PFSK-1 (cell line): ENCODE results near the gene CYP8B1.

Experiments used
- FOXP2 ChIP-seq: optimal IDR thresholded peaks from 2 replicates; pipeline ENCODE3; 2011; ENCODE audit warnings: borderline replicate concordance, control low read depth, inconsistent platforms; ENCODE audit not compliant: insufficient read depth; ENCODE audit errors: extremely low read length, extremely low read depth
- POLR2AphosphoS5 ChIP-seq: IDR thresholded peaks from 2 replicates; pipeline ENCODE4 v1.6.1; 2012; ENCODE audit warnings: low read depth, mild to moderate bottlenecking, control low read depth, low read length, moderate library complexity
- REST ChIP-seq, 2 experiments: IDR thresholded peaks; 2 replicates each; pipeline versions ENCODE4 v1.6.1 to v1.8.0; 2011 to 2012; ENCODE audit warnings: low read depth in 2 of 2, low read length in 2 of 2, control low read depth in 1 of 2, inconsistent platforms in 1 of 2, mild to moderate bottlenecking in 1 of 2, moderate library complexity in 1 of 2; ENCODE audit not compliant: insufficient read depth in 1 of 2
- SIN3A ChIP-seq: IDR thresholded peaks from 2 replicates; pipeline ENCODE4 v1.6.1; 2012; ENCODE audit warnings: mild to moderate bottlenecking, low read length, moderate library complexity, borderline replicate concordance; ENCODE audit not compliant: insufficient read depth
- TAF1 ChIP-seq: IDR thresholded peaks from 2 replicates; pipeline ENCODE4 v1.6.1; 2012; ENCODE audit warnings: low read length, control low read depth, borderline replicate concordance; ENCODE audit not compliant: insufficient read depth

Gene CYP8B1

GRCh38 chr3:42887084-42887483 lies 11.4 kb upstream of the CYP8B1 start:
- no peak for TF ChIP-seq TAF1
- no peak for TF ChIP-seq SIN3A
- no peak for TF ChIP-seq FOXP2
- no peak for TF ChIP-seq REST (IDR thresholded peaks at IDR 0.05; ENCODE audit: insufficient read depth in 1 of 2, low read depth in 2 of 2, low read length in 2 of 2)
- TF ChIP-seq POLR2AphosphoS5, result no peak

- TF ChIP-seq SIN3A (no peak), POLR2AphosphoS5 (no peak), TAF1 (no peak), FOXP2 (no peak), REST (IDR thresholded peaks at IDR 0.05; ENCODE audit: insufficient read depth in 1 of 2, low read depth in 2 of 2, low read length in 2 of 2) (no peak)
Observed at GRCh38 chr3:42886294-42886822, 10.7 kb upstream of the CYP8B1 start.

- no peak for TF ChIP-seq POLR2AphosphoS5
- no peak for TF ChIP-seq REST (IDR thresholded peaks at IDR 0.05; ENCODE audit: insufficient read depth in 1 of 2, low read depth in 2 of 2, low read length in 2 of 2)
- TF ChIP-seq FOXP2, result no peak
- TF ChIP-seq SIN3A, result no peak
Observed at GRCh38 chr3:42884324-42884723, 8.6 kb upstream of the CYP8B1 start.

- TF ChIP-seq TAF1 (no peak), REST (IDR thresholded peaks at IDR 0.05; ENCODE audit: insufficient read depth in 1 of 2, low read depth in 2 of 2, low read length in 2 of 2) (no peak), FOXP2 (no peak), SIN3A (no peak), POLR2AphosphoS5 (no peak)
Observed at GRCh38 chr3:42880601-42881451, 5.1 kb upstream of the CYP8B1 start.

- TF ChIP-seq SIN3A, result no peak
- no peak for TF ChIP-seq REST (IDR thresholded peaks at IDR 0.05; ENCODE audit: insufficient read depth in 1 of 2, low read depth in 2 of 2, low read length in 2 of 2)
- no peak for TF ChIP-seq POLR2AphosphoS5
- no peak for TF ChIP-seq FOXP2
- TF ChIP-seq TAF1, result no peak
Observed at GRCh38 chr3:42880183-42880582, 4.5 kb upstream of the CYP8B1 start.
